Epithelial cell of esophagus (primary cell): ENCODE results near the gene HPSE2.

Experiments
- DNase-seq: peaks from one replicate; pipeline ENCODE4 v3.0.0; 2010; ENCODE audit warnings: low read depth
- H3K4me3 ChIP-seq: 2 replicates; pipeline ENCODE4 v1.5.1; 2011; ENCODE audit warnings: mild to moderate bottlenecking, low read length, control low read depth
- CTCF ChIP-seq: IDR thresholded peaks from 2 replicates; pipeline ENCODE4 v1.5.1; 2011; ENCODE audit warnings: low read depth, mild to moderate bottlenecking, low read length, control low read depth, inconsistent platforms; ENCODE audit not compliant: insufficient read depth; ENCODE audit errors: missing control alignments

The HPSE2 gene

GRCh38 chr10:98832738-98833137 is 402.9 kb downstream of the HPSE2 start:
- no peak for DNase-seq
- TF ChIP-seq CTCF, result no peak

GRCh38 chr10:98832196-98832595 is 403.5 kb downstream of the HPSE2 start:
- no peak overlapping the region for H3K4me3 ChIP-seq
- no peak for TF ChIP-seq CTCF
- no peak for DNase-seq

More at GRCh38 chr10:98832738-98833137, 402.9 kb downstream of the HPSE2 start:
- no peak overlapping the region for H3K4me3 ChIP-seq

GRCh38 chr10:98831391-98831790 is 404.3 kb downstream of the HPSE2 start:
- TF ChIP-seq CTCF, result no peak
- no peak for DNase-seq
- no peak overlapping the region for H3K4me3 ChIP-seq

- no peak for DNase-seq
- no peak for TF ChIP-seq CTCF
- H3K4me3 ChIP-seq, result no peak overlapping the region
These were observed 409.9 kb downstream of the HPSE2 start for GRCh38 chr10:98825741-98826140.

- no peak overlapping the region for H3K4me3 ChIP-seq
- TF ChIP-seq CTCF, result no peak
These were observed 418.3 kb downstream of the HPSE2 start for GRCh38 chr10:98817396-98817795.

GRCh38 chr10:98815039-98815885 is 420.4 kb downstream of the HPSE2 start:
- TF ChIP-seq CTCF, result no peak
- no peak for DNase-seq
- H3K4me3 ChIP-seq, result no peak overlapping the region

More at GRCh38 chr10:98817396-98817795, 418.3 kb downstream of the HPSE2 start:
- DNase-seq, result no peak

- TF ChIP-seq CTCF, result no peak
- DNase-seq, result no peak
- H3K4me3 ChIP-seq, result no peak overlapping the region
These were observed 421.2 kb downstream of the HPSE2 start for GRCh38 chr10:98814470-98814869.
